Measurements from ENCODE around the gene SEZ6L2.

DNA sequence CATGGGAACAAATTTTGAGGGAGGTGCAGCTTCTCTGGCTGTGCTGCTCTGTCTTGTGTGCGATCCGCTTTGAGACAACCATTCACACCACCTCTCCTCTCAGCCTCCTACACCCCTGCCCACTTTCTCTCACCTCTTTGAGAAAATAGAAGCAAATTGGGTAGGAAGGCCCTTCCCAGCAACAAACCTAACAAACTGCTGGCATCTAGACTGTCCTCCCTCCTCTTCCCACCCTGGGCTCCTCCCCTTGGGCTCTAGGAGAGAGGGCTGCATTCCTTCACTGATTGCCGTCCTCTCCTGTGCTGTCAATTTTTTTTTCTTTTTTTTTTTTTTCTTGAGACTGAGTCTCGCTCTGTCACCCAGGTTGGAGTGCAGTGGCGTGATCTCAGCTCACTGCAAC is 49.8 kb downstream of the SEZ6L2 start:
- TF ChIP-seq, protein P1, sequence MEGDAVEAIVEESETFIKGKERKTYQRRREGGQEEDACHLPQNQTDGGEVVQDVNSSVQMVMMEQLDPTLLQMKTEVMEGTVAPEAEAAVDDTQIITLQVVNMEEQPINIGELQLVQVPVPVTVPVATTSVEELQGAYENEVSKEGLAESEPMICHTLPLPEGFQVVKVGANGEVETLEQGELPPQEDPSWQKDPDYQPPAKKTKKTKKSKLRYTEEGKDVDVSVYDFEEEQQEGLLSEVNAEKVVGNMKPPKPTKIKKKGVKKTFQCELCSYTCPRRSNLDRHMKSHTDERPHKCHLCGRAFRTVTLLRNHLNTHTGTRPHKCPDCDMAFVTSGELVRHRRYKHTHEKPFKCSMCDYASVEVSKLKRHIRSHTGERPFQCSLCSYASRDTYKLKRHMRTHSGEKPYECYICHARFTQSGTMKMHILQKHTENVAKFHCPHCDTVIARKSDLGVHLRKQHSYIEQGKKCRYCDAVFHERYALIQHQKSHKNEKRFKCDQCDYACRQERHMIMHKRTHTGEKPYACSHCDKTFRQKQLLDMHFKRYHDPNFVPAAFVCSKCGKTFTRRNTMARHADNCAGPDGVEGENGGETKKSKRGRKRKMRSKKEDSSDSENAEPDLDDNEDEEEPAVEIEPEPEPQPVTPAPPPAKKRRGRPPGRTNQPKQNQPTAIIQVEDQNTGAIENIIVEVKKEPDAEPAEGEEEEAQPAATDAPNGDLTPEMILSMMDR (IDR thresholded peaks at IDR 0.05) = no peak
- no peak for TF ChIP-seq POLR2A (IDR thresholded peaks at IDR 0.05)

All from Peyer's patch (tissue), 4 donors.